GM12875 (cell line): ENCODE data around the gene ADGRV1.
"Not testable (repeated sequence)": the region's sequence is repeated elsewhere in the genome, so short reads cannot be mapped to it uniquely, and the experiment has no call there.

ENCODE experiments used
- H3K4me3 ChIP-seq: one replicate; pipeline ENCODE4 v1.5.1; 2011; ENCODE audit warnings: low read depth, low read length, control low read depth
- TF ChIP-seq, protein P1 (sequence below): IDR thresholded peaks from 2 replicates; pipeline ENCODE4 v1.5.1; 2011; ENCODE audit warnings: low read depth, mild to moderate bottlenecking, control low read depth, inconsistent platforms, low read length, moderate library complexity, borderline replicate concordance; ENCODE audit not compliant: insufficient read depth

Gene ADGRV1

DNA sequence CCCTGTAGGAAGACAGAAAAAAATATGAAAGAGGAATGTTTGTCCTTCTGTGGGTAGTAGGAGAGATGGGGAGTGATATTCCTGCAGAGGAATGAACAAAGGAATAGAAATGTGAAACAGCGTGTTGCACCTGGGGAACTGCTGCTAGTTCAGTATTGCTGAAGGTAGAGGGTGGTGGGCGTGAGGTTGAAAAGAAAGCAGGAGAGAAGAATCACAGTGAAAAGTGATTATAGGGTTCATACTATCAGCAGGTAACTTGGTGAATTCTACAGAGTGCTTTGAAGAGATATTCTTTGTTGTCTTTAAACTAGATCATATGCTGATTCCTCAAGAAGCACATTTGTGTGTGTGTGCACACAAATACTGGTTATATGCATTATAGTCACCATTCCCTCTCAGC, 95.6 kb downstream of the ADGRV1 start:
- H3K4me3 ChIP-seq, result no peak overlapping the region

DNA sequence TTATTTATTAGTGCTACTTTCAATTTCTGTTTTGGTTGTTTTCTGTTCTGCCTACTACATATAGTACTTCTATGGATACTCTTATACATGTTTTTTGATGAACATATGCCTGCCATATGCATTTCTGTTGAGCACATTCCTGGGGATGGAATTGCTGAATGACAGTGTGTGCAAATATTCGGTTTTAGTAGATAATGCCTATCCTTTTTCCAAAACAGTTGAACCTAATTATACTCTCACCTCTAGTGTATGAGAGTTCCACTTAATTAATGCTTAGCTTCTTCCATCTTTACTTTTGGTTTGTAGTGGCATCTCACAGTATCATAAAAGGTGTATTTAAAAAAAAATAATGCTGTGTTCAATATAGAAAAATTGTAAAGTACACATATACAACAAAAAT, 96.8 kb downstream of the ADGRV1 start:
- no peak overlapping the region for H3K4me3 ChIP-seq
- TF ChIP-seq, protein P1, sequence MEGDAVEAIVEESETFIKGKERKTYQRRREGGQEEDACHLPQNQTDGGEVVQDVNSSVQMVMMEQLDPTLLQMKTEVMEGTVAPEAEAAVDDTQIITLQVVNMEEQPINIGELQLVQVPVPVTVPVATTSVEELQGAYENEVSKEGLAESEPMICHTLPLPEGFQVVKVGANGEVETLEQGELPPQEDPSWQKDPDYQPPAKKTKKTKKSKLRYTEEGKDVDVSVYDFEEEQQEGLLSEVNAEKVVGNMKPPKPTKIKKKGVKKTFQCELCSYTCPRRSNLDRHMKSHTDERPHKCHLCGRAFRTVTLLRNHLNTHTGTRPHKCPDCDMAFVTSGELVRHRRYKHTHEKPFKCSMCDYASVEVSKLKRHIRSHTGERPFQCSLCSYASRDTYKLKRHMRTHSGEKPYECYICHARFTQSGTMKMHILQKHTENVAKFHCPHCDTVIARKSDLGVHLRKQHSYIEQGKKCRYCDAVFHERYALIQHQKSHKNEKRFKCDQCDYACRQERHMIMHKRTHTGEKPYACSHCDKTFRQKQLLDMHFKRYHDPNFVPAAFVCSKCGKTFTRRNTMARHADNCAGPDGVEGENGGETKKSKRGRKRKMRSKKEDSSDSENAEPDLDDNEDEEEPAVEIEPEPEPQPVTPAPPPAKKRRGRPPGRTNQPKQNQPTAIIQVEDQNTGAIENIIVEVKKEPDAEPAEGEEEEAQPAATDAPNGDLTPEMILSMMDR, result no peak

More for the DNA sequence above, 95.6 kb downstream of the ADGRV1 start:
- TF ChIP-seq, protein P1, result no peak

DNA sequence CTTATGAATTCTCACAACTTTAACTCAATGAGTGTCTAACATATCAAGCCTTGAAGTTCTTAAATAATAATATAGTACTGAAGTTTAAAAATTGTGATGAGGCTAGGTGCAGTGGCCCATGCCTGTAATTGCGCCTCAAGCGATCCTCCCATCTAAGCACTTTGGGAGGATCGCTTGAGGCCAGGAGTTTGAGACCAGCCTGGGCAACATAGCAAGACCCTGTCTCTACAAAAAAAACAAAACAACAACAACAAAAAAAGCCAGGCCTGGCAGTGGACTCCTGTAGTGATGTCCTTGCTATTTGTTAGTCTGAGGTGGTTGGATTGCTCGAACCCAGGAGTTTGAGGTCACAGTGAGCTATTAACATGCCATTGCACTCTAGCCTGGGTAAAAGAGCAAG, 98.4 kb downstream of the ADGRV1 start:
- TF ChIP-seq, protein P1, result no peak
- H3K4me3 ChIP-seq, result no peak overlapping the region

DNA sequence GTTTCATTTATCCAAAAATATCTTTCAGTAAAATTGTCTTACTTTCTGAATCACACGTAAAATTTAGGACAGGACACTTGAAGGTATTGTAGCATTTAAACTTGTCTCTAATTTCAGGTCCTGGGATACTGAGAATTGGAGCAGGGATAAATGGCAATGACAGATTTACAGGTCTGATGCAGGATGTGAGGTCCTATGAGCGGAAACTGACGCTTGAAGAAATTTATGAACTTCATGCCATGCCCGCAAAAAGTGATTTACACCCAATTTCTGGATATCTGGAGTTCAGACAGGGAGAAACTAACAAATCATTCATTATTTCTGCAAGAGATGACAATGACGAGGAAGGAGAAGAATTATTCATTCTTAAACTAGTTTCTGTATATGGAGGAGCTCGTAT, 99.2 kb downstream of the ADGRV1 start:
- TF ChIP-seq, protein P1, result no peak
- H3K4me3 ChIP-seq, result no peak overlapping the region

DNA sequence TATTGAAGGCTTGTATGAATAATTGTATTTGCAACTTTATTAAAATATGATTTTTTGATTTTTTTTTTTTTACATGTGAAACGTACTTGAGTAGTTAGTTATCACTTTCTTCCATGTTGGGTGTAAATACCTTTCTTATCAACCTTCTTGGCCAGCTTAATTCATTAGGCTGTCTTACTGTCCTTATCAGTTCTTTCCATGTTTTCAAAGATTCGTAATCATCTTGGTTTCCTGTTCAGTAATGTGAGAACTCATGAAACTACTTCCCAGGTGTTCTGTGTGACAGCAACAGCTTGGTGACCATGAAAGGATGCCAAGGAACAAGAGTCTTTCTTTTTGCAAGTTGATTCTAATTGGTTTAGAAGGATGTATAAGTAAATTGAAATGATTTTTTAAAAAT, 100.0 kb downstream of the ADGRV1 start:
- TF ChIP-seq, protein P1, result no peak
- H3K4me3 ChIP-seq, result no peak overlapping the region

DNA sequence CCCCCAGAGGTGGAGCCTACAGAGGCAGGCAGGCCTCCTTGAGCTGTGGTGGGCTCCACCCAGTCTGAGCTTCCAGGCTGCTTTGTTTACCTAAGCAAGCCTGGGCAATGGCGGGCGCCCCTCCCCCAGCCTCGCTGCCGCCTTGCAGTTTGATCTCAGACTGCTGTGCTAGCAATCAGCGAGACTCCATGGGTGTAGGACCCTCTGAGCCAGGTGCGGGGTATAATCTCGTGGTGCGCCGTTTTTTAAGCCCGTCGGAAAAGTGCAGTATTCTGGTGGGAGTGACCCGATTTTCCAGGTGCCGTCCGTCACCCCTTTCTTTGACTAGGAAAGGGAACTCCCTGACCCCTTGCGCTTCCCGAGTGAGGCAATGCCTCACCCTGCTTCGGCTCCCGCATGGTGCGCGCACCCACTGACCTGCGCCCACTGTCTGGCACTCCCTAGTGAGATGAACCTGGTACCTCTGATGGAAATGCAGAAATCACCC, 109.5 kb downstream of the ADGRV1 start:
- not testable (repeated sequence) for H3K4me3 ChIP-seq

DNA sequence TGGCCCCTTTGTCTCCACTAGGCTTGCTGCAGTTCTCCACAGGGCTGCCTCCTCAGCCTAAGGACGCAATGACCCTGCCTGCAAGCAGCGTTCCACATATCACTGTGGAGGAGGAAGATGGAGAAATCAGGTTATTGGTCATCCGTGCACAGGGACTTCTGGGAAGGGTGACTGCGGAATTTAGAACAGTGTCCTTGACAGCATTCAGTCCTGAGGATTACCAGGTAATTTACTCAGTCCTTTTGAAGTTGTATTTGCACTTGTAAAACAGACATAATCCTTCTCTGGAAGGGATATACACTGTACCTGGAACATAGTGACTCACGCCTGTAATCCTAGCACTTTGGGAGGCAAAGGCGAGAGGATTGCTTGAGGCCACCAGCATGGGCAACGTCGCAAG, 116.6 kb downstream of the ADGRV1 start:
- H3K4me3 ChIP-seq, result no peak overlapping the region
- TF ChIP-seq, protein P1, result no peak

DNA sequence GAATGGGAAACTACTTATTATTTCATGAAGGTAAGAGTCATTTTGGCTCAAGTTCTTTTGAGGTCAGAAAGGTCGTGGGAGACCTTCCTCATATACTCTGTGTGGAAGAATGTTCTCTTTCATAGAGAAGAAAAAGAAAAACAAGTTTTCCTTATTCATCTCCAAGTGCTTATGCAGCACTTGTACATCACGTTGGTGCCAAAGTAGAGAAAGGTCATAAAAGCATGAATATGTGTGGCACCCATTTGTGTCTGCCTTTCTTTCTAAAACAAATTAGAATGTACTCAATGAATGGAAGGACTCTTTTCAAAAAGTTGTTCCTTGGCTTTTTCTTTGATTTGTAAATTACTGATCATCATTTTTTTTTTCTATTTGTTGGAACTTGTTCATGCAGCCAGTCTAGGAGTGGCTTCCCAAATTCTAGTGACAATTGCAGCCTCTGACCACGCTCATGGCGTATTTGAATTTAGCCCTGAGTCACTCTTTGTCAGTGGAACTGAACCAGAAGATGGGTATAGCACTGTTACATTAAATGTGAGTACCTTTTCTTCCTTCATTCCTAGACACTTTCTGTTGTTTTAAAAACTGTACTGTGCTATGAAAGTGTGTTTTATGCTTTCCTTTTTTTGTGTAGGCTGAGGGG, 122.4 kb downstream of the ADGRV1 start:
- TF ChIP-seq, protein P1, result no peak
- no peak overlapping the region for H3K4me3 ChIP-seq
